ENCODE results near the gene TTYH2. TPM values are rescaled to one million over a fixed set of nuclear protein-coding genes. Genes with fewer than 3 reads are reported as not detected.
"Not testable (repeated sequence)": the region's sequence is repeated elsewhere in the genome, so short reads cannot be mapped to it uniquely, and the experiment has no call there.

Gene TTYH2
- total and polyA plus RNA-seq, 10 donors = 2.7 to 22.7 (median 17.7) TPM

DNA sequence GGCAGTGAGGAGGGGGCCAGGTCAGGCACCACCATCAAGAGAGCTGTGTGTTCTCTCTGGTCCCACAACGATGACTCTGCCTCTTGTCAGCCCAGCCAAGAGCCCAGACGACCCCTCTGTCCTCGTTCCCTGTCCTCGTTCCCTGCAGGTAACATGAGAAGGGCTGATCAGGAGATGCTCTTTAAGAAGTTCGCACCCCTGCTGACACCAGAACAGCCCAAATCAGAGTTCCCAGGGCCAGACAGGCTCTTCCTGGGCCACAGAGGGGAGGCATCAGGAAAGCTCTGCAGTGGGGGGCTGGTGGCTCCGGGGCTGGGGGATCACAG, 47.1 kb downstream of the TTYH2 start:
- intact Hi-C loops (cut with DNase I; ENCODE audit: low total_unique reads) = no loop called here
- no peak for DNase-seq
- WGBS, 5 donors = 78 to 89% (median 87%) methylated on average over 4 to 6 of the region's 6 CpGs
- H3K27ac ChIP-seq = no peak overlapping the region
- H3K36me3 ChIP-seq = peaks cover 0 to 41% (median 0%) of the 10 kb centered on the region in 6 donors
- H3K4me1 ChIP-seq = no peaks in the 10 kb centered on the region
- H3K4me3 ChIP-seq = no peak overlapping the region
- H3K9me3 ChIP-seq = no peaks in the 10 kb centered on the region
- no peaks in the 10 kb centered on the region for H3K27me3 ChIP-seq (replicated peaks in 1 of 7)
- no peak for TF ChIP-seq POLR2A (IDR thresholded peaks at IDR 0.05)
- TF ChIP-seq POLR2AphosphoS5 (IDR thresholded peaks at IDR 0.05) = no peak
- TF ChIP-seq, protein P1, sequence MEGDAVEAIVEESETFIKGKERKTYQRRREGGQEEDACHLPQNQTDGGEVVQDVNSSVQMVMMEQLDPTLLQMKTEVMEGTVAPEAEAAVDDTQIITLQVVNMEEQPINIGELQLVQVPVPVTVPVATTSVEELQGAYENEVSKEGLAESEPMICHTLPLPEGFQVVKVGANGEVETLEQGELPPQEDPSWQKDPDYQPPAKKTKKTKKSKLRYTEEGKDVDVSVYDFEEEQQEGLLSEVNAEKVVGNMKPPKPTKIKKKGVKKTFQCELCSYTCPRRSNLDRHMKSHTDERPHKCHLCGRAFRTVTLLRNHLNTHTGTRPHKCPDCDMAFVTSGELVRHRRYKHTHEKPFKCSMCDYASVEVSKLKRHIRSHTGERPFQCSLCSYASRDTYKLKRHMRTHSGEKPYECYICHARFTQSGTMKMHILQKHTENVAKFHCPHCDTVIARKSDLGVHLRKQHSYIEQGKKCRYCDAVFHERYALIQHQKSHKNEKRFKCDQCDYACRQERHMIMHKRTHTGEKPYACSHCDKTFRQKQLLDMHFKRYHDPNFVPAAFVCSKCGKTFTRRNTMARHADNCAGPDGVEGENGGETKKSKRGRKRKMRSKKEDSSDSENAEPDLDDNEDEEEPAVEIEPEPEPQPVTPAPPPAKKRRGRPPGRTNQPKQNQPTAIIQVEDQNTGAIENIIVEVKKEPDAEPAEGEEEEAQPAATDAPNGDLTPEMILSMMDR (IDR thresholded peaks at IDR 0.05 in 8 of 11, conservative IDR thresholded peaks at IDR 0.05 in 3 of 11) = no peak

DNA sequence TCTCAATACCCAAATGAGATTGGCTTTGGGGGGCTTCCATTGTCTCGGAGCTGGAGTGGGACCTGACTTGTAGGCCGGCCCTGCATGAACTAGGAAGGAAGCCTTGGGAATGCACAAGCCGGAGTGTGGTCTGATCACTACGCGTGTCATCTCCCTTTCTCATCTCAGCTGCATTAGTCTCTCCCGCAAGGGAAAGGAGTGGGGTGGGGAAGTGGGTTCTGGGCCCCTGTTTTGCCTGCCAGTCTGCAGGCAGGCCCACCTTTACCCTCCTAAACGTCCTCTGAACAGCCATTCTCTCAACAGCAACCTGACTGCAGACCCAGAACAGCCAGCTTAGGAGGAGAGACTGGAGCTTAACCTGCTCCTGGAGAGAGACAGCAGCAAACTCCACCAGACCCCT, 49.2 kb downstream of the TTYH2 start:
- Histone ChIP-seq H3K9me3 (no peaks in the 10 kb centered on the region), H3K4me1 (no peaks in the 10 kb centered on the region), H3K27ac (no peak overlapping the region), H3K4me3 (no peak overlapping the region), H3K27me3 (replicated peaks in 1 of 7) (peaks cover 0 to 2% (median 0%) of the 10 kb centered on the region in 7 donors), H3K36me3 (peaks cover 0 to 21% (median 0%) of the 10 kb centered on the region in 6 donors)
- intact Hi-C loops (cut with DNase I; ENCODE audit: low total_unique reads) = no loop called here
- no peak for TF ChIP-seq POLR2A (IDR thresholded peaks at IDR 0.05)
- TF ChIP-seq POLR2AphosphoS5 (IDR thresholded peaks at IDR 0.05) = no peak
- TF ChIP-seq, protein P1 (IDR thresholded peaks at IDR 0.05 in 8 of 11, conservative IDR thresholded peaks at IDR 0.05 in 3 of 11) = no peak
- no peak for DNase-seq
- 86 to 92% (median 87%) methylated on average over 7 of the region's 7 CpGs for WGBS, 5 donors

DNA sequence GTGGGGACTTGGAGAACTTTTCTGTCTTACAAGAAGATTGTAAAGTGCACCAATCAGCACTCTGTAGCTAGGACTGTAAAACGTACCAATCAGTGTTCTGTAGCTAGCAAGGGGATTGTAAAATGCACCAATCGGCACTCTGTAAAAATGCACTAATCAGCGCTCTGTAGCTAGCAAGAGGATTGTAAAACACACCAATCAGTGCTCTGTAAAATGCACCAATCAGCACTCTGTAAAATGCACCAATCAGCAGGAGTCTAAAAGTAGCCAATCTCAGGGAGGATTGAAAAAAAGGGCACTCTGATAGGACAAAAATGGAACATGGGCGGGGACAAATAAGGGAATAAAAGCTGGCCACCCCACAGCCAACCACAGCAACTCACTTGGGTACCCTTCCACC, 53.7 kb downstream of the TTYH2 start:
- H3K9me3 ChIP-seq; H3K4me1 ChIP-seq; DNase-seq; H3K36me3 ChIP-seq; H3K27ac ChIP-seq; intact Hi-C loops (cut with DNase I; ENCODE audit: low total_unique reads); H3K4me3 ChIP-seq: not testable (repeated sequence)
- peaks cover 0 to 40% (median 0%) of the 10 kb centered on the region in 7 donors for H3K27me3 ChIP-seq (replicated peaks in 1 of 7)
- 85 to 91% (median 89%) methylated on average over 4 of the region's 4 CpGs for WGBS, 5 donors

DNA sequence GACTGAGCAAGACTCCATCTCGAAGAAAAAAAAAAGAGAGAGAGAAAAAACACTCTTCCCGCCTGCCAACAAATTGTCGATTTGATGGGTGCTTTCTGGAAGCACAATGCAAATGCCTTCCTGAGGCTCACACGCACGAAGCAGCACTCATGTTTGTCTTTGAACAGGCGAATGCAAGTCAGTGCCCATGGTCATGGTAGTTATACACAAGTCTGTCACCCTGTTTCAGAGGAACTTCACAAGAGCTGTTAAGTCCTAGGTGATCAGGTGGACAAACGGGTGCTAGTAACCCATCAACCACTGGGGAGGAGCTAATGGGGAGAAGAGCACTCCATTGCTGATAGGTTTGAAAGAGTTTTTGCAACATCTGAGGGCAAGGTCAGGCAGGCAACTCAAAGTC, 54.2 kb downstream of the TTYH2 start:
- Histone ChIP-seq H3K9me3 (no peaks in the 10 kb centered on the region), H3K4me3 (no peak overlapping the region), H3K36me3 (no peaks in the 10 kb centered on the region), H3K27me3 (replicated peaks in 1 of 7) (peaks cover 0 to 45% (median 0%) of the 10 kb centered on the region in 7 donors), H3K27ac (no peak overlapping the region), H3K4me1 (peaks cover 0 to 3% (median 0%) of the 10 kb centered on the region in 6 donors)
- TF ChIP-seq POLR2AphosphoS5 (IDR thresholded peaks at IDR 0.05) (no peak), POLR2A (IDR thresholded peaks at IDR 0.05) (no peak)
- TF ChIP-seq, protein P1 (IDR thresholded peaks at IDR 0.05 in 8 of 11, conservative IDR thresholded peaks at IDR 0.05 in 3 of 11) = no peak
- DNase-seq = no peak
- 90 to 95% (median 95%) methylated on average over 7 of the region's 7 CpGs for WGBS, 5 donors
- intact Hi-C loops (cut with DNase I; ENCODE audit: low total_unique reads) = no loop called here

DNA sequence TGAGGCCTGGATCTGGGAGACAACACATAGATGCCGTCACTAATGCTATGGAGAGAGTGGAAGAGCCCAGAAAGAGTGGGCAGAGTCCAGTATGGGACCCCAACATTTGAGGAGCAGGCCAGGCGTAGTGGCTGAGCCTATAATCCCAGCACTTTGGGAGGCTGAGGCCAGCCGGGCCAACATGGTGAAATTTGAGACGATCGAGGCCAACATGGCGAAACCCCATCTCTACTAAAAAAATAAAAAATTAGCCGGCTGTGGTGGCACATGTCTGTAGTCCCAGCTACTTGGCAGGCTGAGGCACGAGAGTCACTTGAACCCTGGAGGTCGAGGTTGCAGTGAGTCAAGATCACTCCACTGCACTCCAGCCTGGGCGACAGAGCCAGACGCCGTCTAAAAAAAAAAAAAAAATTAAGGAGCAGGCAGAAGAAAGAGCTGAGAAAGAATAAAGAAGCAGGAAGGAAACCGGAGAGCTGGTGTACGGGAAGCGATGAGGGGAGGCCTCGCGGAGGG, 54.7 kb downstream of the TTYH2 start:
- 41 to 55% (median 52%) methylated on average over 17 of the region's 17 CpGs for WGBS, 5 donors
- Histone ChIP-seq H3K9me3 (no peaks in the 10 kb centered on the region), H3K27ac (no peak overlapping the region), H3K4me3 (no peak overlapping the region), H3K4me1 (peaks cover 0 to 4% (median 0%) of the 10 kb centered on the region in 6 donors), H3K27me3 (replicated peaks in 1 of 7) (peaks cover 0 to 50% (median 0%) of the 10 kb centered on the region in 7 donors), H3K36me3 (no peaks in the 10 kb centered on the region)
- no peak for DNase-seq
- TF ChIP-seq POLR2A (IDR thresholded peaks at IDR 0.05) (no peak), POLR2AphosphoS5 (IDR thresholded peaks at IDR 0.05) (no peak)
- intact Hi-C loops (cut with DNase I; ENCODE audit: low total_unique reads) = no loop called here
